ENCODE data around the gene BRD7. TPM values are rescaled to one million over a fixed set of nuclear protein-coding genes. Genes with fewer than 3 reads are reported as not detected.

Gene BRD7
- polyA plus RNA-seq, 3 donors from 2014 or later, result 15.7 to 42.7 (median 39.8) TPM

GRCh38 chr16:50276801-50277555, 91.8 kb downstream of the BRD7 start:
- Mint-ChIP-seq H3K27ac (peak overlapping the region; percentile 92 to 99 (median 98)), H3K36me3 (peaks cover 4 to 9% (median 7%) of the 10 kb centered on the region in 3 donors), H3K4me1 (peaks cover 100% of the 10 kb centered on the region in 2 donors), H3K4me3 (peak overlapping the region; percentile 87 to 93 (median 89)), H3K27me3 (ENCODE audit: low read depth in 3 of 3) (peaks cover 5 to 12% (median 8%) of the 10 kb centered on the region in 3 donors), H3K9me3 (no peaks in the 10 kb centered on the region)
- no peak for DNase-seq

DNA sequence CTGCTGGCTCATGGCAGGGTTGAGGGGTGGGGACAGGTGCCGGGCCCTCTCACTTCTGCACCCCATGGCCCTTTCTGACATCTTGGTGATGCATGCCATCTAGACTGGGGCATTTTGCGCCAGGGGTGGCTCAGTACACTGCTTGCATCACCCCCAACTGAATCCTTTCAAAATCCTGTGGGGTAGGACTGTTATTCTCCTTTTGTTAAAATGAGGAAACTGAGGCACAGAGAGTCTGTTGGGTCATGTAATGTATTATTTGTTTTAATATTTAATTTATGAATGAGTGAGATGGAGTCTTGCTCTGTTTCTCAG, 92.5 kb downstream of the BRD7 start:
- DNase-seq, result no peak
- Mint-ChIP-seq H3K4me3 (peak overlapping the region; percentile 87 to 93 (median 90)), H3K36me3 (peaks cover 4 to 11% (median 7%) of the 10 kb centered on the region in 3 donors), H3K27me3 (ENCODE audit: low read depth in 3 of 3) (peaks cover 5 to 12% (median 7%) of the 10 kb centered on the region in 3 donors), H3K4me1 (peaks cover 100% of the 10 kb centered on the region in 2 donors), H3K27ac (peak overlapping the region; percentile 92 to 99 (median 98)), H3K9me3 (no peaks in the 10 kb centered on the region)

DNA sequence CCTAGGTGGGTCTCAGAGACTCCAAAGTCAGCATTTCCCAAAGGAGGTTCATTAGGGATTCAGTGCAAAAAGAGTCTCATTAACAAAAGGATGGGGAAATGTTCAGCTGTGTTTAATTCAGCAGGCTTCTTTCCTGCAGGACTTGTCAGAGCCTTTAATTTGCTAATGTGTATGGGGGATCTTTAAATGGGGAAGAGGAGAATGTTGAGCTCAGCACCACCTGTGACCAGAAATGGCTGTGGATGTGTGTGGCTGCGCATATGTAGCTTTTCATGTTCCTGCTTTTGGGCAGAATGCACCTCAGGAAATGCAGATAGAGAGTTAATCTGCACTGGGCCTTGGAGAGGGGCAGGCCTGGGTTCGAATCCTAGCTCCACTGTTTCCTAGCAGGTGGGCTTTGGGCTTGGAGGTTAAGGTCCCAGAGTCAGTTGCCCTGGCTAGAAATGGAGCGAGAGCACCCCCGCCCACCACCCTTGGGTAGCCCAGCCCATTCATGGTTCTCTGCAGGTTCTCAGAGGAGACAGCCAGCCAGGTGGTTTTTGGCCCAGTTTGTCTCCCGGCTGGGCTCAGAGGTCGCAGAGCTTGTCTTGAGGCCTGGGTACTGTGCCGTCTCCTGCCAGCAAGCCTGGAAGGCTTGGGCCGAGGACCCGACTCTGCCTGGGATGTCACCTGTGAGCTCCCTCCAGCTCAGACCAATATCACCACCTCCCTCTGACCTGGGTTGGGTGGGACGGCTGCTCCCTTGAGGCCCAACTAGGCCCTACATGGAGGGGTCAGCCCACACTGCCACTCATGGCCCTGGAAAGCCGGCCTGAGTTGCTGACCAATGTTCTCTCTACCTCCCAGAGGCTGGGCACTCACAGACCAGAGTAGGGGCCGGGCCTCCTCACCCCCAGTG, 93.1 kb downstream of the BRD7 start:
- Mint-ChIP-seq H3K9me3 (no peaks in the 10 kb centered on the region), H3K4me3 (peak overlapping the region; percentile 87 to 93 (median 89)), H3K27me3 (ENCODE audit: low read depth in 3 of 3) (peaks cover 5 to 12% (median 7%) of the 10 kb centered on the region in 3 donors), H3K4me1 (peaks cover 100% of the 10 kb centered on the region in 2 donors), H3K36me3 (peaks cover 4 to 13% (median 7%) of the 10 kb centered on the region in 3 donors), H3K27ac (peak overlapping the region; percentile 92 to 99 (median 98))
- no peak for DNase-seq

DNA sequence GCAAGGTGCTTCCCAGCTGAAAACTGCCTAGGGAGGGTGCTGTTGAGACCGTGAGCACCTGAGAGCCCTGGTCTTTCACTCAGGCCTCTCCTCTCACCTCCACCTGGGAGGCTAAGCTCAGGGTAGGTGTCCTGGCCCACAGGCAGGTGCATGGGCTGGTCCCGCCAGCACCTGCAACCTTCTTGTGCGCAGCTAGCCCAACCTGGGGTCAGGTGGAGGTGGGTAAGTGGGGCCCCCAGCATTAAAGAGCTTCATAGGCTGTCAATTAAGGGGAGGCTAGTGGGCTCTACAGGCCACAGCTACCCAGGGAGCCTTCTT, 93.7 kb downstream of the BRD7 start:
- Mint-ChIP-seq H3K4me3 (peak overlapping the region; percentile 87 to 93 (median 89)), H3K9me3 (no peaks in the 10 kb centered on the region), H3K36me3 (peaks cover 4 to 13% (median 7%) of the 10 kb centered on the region in 3 donors), H3K4me1 (peaks cover 100% of the 10 kb centered on the region in 2 donors), H3K27me3 (ENCODE audit: low read depth in 3 of 3) (peaks cover 5 to 12% (median 7%) of the 10 kb centered on the region in 3 donors), H3K27ac (peak overlapping the region; percentile 92 to 99 (median 98))
- DNase-seq, result no peak

GRCh38 chr16:50274326-50275097, 94.3 kb downstream of the BRD7 start:
- Mint-ChIP-seq H3K36me3 (peaks cover 5 to 13% (median 7%) of the 10 kb centered on the region in 3 donors), H3K4me3 (peak overlapping the region; percentile 87 to 93 (median 89)), H3K27ac (peak overlapping the region; percentile 92 to 99 (median 98)), H3K27me3 (ENCODE audit: low read depth in 3 of 3) (peaks cover 5 to 12% (median 7%) of the 10 kb centered on the region in 3 donors), H3K4me1 (peaks cover 100% of the 10 kb centered on the region in 2 donors), H3K9me3 (no peaks in the 10 kb centered on the region)
- peak; percentile 74 to 78 (median 75) for DNase-seq

DNA sequence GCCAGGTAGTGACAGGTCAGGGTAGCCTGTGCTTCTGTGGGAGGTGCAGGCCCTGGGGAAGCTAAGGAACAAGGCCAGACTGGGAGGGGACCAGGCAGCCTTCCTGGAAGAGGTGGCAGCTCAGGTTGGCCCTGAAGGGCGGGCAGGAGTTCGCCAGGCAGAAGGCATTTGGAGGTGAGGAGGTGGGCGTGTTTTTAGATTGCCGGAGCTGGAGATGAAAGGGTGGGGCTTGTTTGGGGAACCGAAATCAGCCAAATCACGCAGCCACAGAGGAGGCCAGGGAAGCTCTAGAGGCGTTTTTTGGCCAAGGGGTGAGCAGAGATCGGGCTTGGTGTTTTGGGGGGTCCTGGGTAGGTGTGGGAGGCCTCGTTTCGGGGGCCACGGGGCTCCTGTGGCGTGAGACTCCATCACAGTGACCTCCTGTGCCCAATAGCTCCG, 94.9 kb downstream of the BRD7 start:
- peaks cover 5 to 12% (median 7%) of the 10 kb centered on the region in 3 donors for H3K27me3 Mint-ChIP-seq (ENCODE audit: low read depth in 3 of 3)
- H3K4me3 Mint-ChIP-seq, result peak overlapping the region; percentile 87 to 93 (median 89)
- no peak for DNase-seq
- peaks cover 100% of the 10 kb centered on the region in 2 donors for H3K4me1 Mint-ChIP-seq
- H3K9me3 Mint-ChIP-seq, result no peaks in the 10 kb centered on the region
- peak overlapping the region; percentile 92 to 99 (median 98) for H3K27ac Mint-ChIP-seq
- peaks cover 4 to 17% (median 11%) of the 10 kb centered on the region in 3 donors for H3K36me3 Mint-ChIP-seq

DNA sequence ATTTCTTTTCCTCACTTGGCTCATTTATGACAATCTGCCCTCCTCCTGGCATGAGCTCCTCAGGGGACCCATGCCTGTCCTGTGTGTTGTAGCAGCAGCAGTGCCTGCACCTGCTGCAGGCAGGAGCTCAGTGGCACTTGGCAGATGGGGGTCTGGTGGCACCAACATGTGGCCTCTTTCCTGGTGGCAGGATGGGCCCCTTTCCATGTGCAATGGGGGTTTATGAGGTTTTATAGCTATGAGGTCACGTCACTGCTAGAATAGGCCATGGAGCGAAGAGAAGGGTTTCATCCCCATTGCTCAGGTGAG, 95.5 kb downstream of the BRD7 start:
- Mint-ChIP-seq H3K36me3 (peaks cover 4 to 15% (median 14%) of the 10 kb centered on the region in 3 donors), H3K27ac (peak overlapping the region; percentile 92 to 99 (median 98)), H3K4me3 (peak overlapping the region; percentile 87 to 93 (median 89)), H3K9me3 (no peaks in the 10 kb centered on the region), H3K4me1 (peaks cover 100% of the 10 kb centered on the region in 2 donors), H3K27me3 (ENCODE audit: low read depth in 3 of 3) (peaks cover 5 to 10% (median 7%) of the 10 kb centered on the region in 3 donors)
- DNase-seq, result no peak

- Mint-ChIP-seq H3K4me3 (peak overlapping the region; percentile 87 to 93 (median 89)), H3K9me3 (no peaks in the 10 kb centered on the region), H3K27ac (peak overlapping the region; percentile 92 to 99 (median 98)), H3K27me3 (ENCODE audit: low read depth in 3 of 3) (peaks cover 3 to 12% (median 5%) of the 10 kb centered on the region in 3 donors), H3K36me3 (peaks cover 4 to 13% (median 11%) of the 10 kb centered on the region in 3 donors), H3K4me1 (peaks cover 99% of the 10 kb centered on the region in 2 donors)
- DNase-seq, result no peak
Measured at GRCh38 chr16:50272687-50273381, 96.0 kb downstream of the BRD7 start.

GRCh38 chr16:50272111-50272571, 96.6 kb downstream of the BRD7 start:
- H3K36me3 Mint-ChIP-seq, result peaks cover 9 to 10% (median 9%) of the 10 kb centered on the region in 3 donors
- no peak for DNase-seq
- H3K4me1 Mint-ChIP-seq, result peaks cover 99% of the 10 kb centered on the region in 2 donors
- H3K9me3 Mint-ChIP-seq, result no peaks in the 10 kb centered on the region
- H3K27me3 Mint-ChIP-seq (ENCODE audit: low read depth in 3 of 3), result peaks cover 5 to 10% (median 5%) of the 10 kb centered on the region in 3 donors
- H3K4me3 Mint-ChIP-seq, result peak overlapping the region; percentile 87 to 97 (median 93)
- H3K27ac Mint-ChIP-seq, result peak overlapping the region; percentile 92 to 99 (median 98)

DNA sequence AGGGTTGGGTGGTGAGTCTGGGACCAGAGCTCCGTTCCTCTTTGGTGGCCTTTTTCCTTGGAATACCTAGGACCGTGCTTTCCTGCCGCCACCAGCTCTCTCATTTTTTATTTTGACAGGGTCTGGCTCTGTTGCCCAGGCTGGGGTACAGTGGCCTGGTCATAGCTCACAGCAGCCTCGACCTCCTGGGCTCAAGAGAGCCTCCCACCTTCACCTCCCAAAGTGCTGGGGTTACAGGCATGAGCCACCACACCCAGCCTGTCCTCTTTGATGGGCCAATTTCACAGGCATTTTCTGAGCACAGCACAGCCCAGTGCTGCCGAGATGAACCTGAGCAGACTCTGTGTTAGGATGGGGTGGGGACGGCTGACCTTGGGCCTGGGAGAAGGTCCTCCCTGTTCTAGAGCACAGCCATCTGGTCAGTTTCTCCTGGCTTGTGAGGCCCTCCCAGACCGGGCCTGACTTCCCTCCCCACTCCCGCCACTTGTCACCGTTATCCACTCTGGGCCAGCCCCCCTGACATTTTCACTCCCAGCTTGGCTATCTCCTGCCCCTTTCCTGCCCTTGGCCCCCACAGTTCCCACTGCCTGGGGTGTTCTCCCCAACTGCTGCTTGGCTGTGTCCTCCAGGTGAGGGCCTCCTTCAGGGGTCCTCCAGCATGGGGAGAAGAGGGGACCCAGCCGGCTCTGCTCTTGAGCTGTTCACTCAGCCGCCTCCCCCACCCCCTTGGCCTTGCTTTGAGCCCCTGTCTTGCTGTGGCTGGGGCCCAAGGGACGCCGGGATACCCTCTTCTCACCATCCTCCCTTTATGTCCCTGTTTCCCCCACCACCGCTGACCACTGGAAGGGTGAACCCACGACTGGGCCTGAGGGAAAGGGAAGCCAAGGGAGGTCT, 97.4 kb downstream of the BRD7 start:
- Mint-ChIP-seq H3K27ac (peak overlapping the region; percentile 97 to 99 (median 98)), H3K27me3 (ENCODE audit: low read depth in 3 of 3) (peaks cover 3 to 9% (median 7%) of the 10 kb centered on the region in 3 donors), H3K4me3 (peak overlapping the region; percentile 50 to 98 (median 53)), H3K36me3 (peaks cover 8 to 10% (median 9%) of the 10 kb centered on the region in 3 donors), H3K4me1 (peaks cover 93 to 95% of the 10 kb centered on the region in 2 donors), H3K9me3 (no peaks in the 10 kb centered on the region)
- DNase-seq, result no peak

DNA sequence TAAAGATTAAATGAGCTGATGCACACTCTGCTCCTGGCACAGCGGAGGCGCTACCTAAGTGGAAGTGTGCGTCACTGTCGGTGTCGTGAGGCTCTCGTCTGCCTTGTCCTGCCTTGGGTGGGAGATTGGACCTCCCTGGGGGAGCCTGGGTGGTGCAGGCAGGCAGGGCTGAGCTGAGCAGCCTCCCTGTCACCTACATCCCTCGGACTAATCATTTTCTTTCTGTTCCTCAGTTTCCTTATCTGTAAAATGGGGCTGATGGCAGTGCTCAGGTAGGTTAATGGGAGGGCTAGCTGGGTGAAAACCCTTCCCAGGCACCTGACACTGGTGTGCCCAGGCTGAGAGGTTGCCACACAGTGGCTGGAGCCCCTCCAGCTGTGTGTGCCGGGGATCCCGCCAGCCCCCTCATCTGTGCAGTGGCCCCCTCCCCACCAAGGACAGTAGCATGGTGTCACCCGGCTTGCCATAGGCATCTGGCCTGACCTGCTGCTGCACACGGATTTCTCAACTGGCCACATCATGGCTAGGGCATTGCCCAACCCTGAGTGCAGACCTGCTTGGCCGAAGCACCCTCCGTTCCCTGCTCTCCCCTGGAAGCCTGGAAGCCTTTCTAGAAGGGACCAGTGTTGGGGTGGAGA, 98.2 kb downstream of the BRD7 start:
- Mint-ChIP-seq H3K27me3 (ENCODE audit: low read depth in 3 of 3) (peaks cover 3 to 10% (median 7%) of the 10 kb centered on the region in 3 donors), H3K27ac (peak overlapping the region; percentile 97 to 100 (median 98)), H3K9me3 (no peaks in the 10 kb centered on the region), H3K4me1 (peaks cover 93 to 95% of the 10 kb centered on the region in 2 donors), H3K36me3 (peaks cover 8 to 10% (median 9%) of the 10 kb centered on the region in 3 donors), H3K4me3 (peak overlapping the region; percentile 95 to 99 (median 98))
- DNase-seq, result no peak
